ENCODE measurements around the gene CSAD. TPM values are rescaled to one million over a fixed set of nuclear protein-coding genes. Genes with fewer than 3 reads are reported as not detected.

Gene CSAD
- total RNA-seq, 1 experiment from 2014 or later, result 11.5 TPM

GRCh38 chr12:53220694-53221202 is 40.0 kb upstream of the CSAD start (continued):
- TF ChIP-seq ELF4 (CRISPR knock-in tag; IDR thresholded peaks at IDR 0.05; ENCODE audit: low read depth) (no peak), NR1H2 (CRISPR knock-in tag; IDR thresholded peaks at IDR 0.05) (no peak), SP1 (CRISPR knock-in tag; conservative IDR thresholded peaks at IDR 0.05) (peak; percentile 56; the same call in 1 of the 2 replicates), EMX1 (CRISPR knock-in tag; IDR thresholded peaks at IDR 0.05) (no peak), SMAD3 (CRISPR knock-in tag; IDR thresholded peaks at IDR 0.05; ENCODE audit: borderline replicate concordance) (no peak), TCF7 (CRISPR knock-in tag; IDR thresholded peaks at IDR 0.05; ENCODE audit: low read depth) (no peak), ZNF263 (CRISPR knock-in tag; IDR thresholded peaks at IDR 0.05; ENCODE audit: low read depth) (no peak), CTCF (IDR thresholded peaks at IDR 0.05) (no peak), NR2C2 (CRISPR knock-in tag; IDR thresholded peaks at IDR 0.05) (no peak), ERG (CRISPR knock-in tag; IDR thresholded peaks at IDR 0.05) (no peak), PRDM15 (CRISPR knock-in tag; IDR thresholded peaks at IDR 0.05) (no peak), IRF2 (CRISPR knock-in tag; IDR thresholded peaks at IDR 0.05; ENCODE audit: borderline replicate concordance, low read depth) (no peak), E2F4 (CRISPR knock-in tag; IDR thresholded peaks at IDR 0.05; ENCODE audit: borderline replicate concordance, low read depth) (no peak), NFYB (CRISPR knock-in tag; conservative IDR thresholded peaks at IDR 0.05; ENCODE audit: low read depth) (no peak), USF2 (CRISPR knock-in tag; IDR thresholded peaks at IDR 0.05) (no peak; the same call in 1 of the 2 replicates), ZSCAN18 (CRISPR knock-in tag; IDR thresholded peaks at IDR 0.05) (no peak), NFATC4 (CRISPR knock-in tag; IDR thresholded peaks at IDR 0.05) (peak; percentile 43; the same call in 1 of the 2 replicates), PREB (CRISPR knock-in tag; IDR thresholded peaks at IDR 0.05; ENCODE audit: borderline replicate concordance) (no peak), MAX (CRISPR knock-in tag; IDR thresholded peaks at IDR 0.05) (peak; percentile 58; the same call in 1 of the 2 replicates), HMGXB4 (CRISPR knock-in tag; IDR thresholded peaks at IDR 0.05) (peak; percentile 14; the same call in 1 of the 2 replicates), TEAD1 (CRISPR knock-in tag; IDR thresholded peaks at IDR 0.05) (peak; percentile 84; the same call in 1 of the 2 replicates), STAT6 (CRISPR knock-in tag; conservative IDR thresholded peaks at IDR 0.05; ENCODE audit: low read depth) (no peak)

All from WTC11 (cell line).